ENCODE measurements around the gene NTSR1.

NTSR1 gene

DNA sequence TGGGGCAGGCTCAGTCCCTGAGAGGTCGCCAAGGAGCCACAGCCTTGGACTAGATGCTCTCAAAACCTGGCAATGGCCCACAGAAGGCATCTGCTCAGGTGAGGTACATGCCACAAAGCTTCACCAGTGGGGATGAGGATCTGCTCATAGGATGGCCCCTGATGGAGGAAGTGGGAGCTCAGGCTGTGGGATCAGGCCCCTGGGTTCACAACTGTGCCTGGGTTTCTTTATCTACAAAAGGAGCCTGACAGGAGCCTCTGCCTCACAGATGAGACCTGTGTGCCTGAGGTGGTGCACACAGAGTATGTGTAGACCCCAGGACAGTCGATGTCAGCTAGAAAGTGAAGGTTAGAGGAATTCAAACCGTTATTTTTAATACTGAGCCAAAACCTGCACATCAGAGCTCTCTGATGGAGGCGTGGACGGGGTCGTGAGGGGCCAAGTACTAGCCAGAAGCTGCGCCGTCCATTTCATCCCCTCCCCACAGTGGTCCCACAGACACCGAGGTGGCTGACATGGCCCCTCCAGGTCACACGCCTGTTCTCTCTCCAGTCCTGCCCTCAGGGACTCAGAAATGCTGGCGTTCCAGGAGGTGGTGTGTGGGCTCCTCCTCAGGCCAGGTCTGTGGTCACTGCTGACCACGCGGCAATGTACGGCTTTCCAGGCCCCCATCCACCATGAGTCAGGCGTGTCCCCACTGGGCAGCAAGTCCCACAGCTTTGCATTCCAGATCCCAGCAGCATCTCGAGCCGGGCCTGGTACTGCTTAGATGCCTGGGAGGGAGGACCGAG lies 33.3 kb downstream of the NTSR1 start:
- DNase-seq = peak; percentile 59

DNA sequence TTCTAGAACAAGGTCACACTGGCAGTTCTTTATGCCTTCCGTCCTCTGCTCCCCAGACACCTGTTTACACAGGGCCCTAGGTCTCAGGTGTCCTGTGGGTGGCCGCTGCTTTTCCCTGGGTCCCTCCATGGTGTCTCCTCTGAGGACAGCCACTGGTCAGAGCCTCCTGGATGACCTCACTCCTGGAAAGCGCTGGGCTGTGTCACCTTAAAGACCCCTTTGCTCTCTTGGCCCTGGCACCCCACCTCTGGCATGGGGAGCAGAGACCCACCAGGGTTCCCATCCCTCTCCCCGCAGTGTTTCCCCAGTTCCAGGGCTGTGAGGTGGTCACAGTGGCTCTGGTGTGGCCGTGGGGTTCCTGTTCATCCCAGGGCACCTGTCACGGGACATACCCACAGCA lies 33.9 kb downstream of the NTSR1 start:
- DNase-seq = peak; percentile 59

DNA sequence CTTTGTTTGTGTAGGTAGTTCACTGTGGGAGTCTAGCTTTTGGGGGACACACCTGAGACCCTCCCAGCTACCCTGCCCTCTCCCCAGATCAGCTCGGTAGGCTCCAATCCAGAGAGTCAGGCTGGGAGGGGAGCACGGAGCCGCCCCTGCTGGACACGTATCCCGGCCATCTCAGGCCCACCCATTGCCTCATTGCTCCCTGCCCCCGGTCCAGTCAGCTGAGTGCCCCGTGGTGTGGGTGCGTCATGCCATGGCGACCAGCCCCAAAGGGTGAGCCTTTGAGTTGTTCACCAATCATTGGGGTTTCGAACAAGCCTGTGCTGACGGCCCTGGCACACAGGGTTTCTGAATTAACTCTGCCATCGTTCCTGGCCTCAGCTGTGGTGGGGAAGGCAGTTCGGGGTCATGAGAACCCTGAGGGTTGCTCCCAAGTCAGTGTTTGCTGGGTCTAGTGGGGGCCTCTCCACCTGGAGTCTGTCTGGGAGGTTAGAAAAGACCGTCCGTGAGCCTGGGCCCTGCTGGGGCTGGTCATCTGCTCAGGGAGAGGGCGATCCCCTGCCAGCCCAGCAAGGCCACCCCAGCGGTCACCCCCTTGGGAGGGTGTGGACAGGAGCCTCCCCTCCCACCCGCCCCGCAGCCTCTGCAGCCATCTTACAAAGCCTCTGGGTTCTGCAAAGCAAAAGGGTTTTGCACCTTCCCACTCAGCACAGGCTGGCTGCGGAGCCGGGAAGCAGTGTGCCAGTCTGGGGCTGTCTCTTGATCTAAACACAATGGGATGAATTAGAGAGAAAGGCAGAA lies 34.5 kb downstream of the NTSR1 start:
- peak; percentile 60 for DNase-seq

DNA sequence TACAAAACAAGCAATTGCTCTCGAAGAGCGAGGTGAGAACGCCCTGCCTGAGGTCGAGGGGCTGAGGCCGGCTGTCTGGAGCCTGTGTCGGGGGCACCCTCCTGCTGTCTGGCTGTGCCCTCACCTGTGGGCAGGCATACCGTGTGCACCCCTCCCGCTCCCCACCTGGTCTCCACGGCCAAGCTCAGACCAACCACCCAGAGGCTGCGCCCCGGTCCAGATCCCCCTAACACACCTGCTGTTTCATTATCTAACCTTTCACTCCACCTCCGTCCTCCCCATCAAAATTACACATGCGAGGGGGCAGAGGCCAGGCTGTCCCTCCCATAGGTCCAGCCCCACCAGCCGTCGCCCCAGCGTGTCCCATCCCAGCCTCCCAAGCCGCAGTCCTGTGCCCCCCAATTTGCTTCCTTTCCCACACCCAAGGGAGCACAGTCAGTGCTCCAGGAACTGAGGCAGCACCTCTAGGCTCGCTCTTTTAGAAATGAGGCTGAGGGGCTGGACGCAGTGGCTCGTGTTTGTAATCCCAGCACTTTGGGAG lies 35.2 kb downstream of the NTSR1 start:
- DNase-seq = peak; percentile 55

DNA sequence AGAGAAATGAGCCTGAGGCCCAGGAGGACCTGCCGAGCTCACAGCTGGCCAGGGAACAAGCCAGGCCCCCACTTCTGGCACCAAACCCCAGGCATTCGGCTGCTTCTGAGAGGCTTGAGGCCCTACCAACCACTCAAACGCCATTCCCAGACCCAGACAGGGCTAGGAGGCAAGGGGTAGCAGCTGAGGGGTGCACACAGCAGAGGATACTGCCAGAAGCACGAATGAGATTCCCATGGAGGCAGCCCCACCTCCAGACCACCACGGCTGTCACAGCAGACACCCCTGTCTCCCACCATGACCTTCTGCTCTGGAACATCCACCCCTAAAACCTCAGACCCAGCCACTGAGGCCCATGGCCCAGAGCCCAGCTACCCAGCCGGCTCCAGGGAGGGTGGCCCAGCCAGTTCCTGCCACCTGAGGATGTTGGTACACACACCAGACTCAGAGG lies 36.1 kb downstream of the NTSR1 start:
- DNase-seq = no peak

DNA sequence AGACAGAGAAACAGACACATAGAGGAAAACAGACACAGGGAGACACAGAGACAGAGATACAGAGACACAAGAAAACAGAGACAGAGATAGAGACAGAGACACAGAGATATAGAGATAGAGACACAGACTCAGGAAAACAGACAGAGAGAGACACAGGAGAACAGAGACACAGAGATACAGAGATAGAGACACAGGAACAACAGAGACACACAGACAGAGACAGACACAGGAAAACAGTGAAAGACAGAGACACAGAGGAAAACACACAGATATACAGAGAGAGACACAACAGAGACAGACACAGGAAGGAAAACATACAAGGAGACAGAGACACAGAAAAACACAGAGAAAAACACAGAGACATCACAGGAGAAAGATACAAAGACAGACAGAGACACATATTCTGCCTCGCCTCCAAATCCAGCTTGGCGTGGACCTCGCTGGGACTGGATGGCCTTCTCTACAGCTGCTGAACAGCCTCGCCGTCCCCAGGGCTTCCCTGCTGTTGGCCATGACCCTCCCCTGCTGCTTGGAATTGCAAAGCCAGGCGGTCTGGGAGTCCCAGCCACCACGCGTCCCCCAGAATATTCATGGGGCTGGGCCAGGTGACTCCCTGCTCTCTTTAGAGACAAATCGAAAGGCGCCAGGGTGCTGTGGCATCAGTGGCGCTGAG lies 36.8 kb downstream of the NTSR1 start:
- DNase-seq = peak; percentile 58

DNA sequence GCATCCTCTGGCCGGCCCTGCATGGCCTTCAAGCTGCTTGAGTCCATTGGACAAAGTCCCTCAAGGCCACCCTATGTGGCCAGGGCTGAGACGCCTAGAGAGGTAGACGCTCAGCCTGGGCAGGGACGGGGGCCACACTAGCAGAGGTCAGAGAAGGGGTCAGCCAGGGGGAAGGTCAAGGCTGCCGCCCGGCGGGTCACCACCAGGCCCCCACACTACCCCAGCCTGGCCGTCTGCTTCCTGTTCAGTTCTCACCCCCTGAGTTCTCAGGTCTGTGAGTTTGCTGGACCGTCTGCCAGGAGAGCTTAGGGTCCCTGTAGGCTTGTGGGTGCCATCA lies 37.3 kb downstream of the NTSR1 start:
- DNase-seq = peak; percentile 46

DNA sequence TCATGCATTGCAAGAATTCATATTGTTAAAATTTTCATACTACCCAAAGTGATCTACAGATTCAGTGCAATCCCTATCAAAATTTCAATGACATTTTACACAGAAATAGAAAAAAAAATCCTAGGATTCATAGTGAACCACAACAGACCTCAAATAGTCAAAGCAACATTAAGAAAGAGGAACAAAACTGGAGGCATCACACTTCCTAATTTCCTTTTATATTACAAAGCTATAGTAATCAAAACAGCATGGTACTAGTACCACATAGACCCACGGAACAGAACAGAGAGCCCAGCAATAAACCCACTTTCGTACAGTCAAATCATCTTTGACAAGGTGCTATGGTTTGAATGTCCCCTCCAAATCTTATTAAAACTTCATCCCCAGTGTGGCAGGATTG lies 39.7 kb downstream of the NTSR1 start:
- DNase-seq = no peak

DNA sequence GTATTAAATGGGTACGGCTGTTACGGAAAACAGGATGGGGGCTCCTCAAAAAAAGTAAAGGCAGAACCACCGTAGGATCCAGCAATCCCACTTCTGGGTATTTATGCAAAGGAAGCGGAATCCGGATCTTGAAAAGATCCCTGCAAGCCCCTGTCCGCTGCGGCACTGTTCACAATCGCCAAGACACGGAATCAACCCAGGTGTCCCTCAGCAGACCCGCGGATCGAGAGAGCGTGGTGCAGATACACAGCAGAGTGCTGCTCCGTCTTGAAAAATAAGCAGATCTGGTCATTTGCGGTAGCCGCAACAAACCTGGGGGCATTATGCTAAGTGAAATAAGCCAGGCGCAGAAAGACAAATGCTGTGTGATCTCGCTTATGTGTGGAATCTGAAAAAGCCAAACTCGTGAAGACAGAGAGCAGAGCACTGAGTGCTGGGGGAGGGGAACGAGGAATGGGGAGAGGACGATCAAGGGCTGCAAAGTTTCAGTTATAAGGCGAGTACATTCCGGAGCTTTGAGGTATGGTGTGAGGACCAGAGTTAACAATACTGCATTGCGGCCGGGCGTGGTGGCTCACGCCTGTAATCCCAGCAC lies 41.3 kb downstream of the NTSR1 start:
- DNase-seq = no peak

DNA sequence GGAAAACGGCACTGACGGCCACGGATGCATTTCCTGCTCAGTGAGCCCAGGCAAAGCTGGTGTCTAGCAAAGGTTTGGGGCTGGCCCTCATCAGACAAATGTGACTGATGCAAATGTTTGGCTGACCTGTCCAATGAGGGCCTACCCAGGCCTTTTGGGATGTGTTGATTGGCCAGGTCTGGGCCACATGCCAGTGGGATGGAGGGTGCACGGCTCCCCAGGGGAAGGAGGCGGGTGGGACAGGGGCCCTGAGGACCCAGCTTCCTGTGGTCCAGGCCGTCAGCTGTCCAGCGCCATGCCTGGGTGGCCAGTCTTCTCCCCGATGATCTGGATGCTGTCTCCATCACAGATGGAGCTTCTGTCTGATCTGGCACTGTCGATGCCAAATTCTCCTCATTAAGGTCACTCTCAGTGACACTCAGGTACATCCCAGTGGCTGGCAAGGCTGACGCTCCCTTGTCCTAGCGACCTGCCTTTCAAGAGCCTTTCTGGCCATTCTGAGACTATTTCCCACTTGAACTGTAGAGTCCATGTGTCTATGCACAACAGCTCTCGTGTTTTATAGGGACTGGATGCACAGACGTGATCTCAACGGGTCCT lies 43.0 kb downstream of the NTSR1 start:
- DNase-seq = no peak

DNA sequence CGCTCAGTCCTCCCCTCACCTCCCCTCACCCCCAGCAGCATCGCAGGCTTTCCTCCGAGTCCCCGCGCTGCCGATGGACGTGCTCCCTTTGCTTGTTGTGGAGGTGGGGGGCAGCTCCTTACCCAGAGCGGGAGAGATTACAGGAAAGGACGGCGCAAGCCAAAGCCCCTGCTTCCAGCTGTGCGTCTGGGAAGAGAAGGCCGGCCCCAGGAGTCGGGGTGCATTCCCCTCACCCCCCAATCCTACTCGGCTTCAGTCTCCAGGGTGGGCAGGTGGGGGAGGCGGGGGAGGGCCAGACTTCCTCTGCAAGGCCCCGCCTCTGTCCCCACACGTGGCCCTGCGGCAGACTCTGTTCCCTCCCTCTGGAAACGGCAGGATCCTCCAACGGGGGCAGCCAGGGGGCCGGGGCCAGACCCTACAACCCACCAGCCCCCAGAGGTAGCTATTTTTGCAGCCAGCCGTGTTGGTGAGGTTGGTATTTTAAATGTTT lies 43.6 kb downstream of the NTSR1 start:
- DNase-seq = no peak

DNA sequence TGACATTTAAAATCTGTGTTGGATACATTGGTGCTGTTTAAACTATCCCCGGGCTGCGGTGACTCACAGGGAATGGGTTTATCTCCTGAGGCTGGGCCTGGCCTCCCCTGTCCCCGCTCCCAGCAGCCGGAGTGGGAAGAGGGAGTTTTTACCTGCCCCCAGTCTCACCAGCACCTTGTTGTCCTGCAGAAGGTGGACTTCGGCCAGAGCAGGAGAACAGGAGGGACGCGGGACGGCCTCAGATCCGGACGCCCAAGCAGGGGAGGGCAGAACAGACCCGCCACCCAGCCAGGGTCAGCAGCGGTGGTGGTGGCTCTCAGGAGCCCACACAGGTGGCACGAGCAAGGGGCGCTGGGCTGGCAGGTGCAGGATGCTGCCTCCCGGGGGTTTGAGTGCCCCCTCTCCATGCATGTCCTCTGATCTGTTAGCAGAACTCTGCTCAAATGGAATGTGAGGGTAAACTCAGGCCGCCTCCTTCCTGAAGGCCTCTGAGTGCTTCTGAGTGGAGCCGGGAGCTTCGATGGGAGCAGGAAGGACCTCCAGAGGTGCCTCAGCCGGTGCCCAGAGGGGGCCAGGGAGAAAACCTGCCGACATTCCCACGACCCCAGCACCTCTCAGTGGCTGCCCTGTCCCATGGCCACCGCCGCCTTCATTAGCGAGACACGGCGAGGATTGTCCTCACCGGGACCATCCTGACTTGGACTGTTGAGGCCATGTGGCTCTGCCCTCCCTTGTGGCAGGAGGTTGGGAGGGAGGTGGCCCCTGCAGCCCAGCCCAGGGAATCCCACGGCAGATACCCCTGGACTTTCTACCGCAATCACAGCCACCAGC lies 44.2 kb downstream of the NTSR1 start:
- DNase-seq = peak; percentile 57

DNA sequence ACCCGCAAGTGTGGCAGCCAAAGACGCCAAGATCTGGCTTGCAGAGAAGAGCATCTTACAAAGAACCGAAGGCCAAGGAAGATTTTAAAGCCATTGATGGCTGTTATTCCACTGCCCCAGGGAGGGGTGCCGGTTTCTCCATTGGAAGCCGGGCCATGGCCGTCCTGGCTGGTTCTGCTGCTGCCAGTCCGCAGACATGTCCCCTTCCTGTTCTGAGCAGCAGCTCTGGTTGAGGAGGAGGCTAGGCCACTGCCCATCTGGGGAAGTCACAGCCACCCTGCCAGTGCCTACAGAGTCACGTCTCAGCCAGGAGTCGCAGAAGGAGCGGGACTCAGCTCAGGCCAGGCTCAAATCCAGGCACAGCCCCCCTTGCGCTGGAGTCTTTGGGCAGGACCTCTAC lies 45.0 kb downstream of the NTSR1 start:
- peak; percentile 54 for DNase-seq

DNA sequence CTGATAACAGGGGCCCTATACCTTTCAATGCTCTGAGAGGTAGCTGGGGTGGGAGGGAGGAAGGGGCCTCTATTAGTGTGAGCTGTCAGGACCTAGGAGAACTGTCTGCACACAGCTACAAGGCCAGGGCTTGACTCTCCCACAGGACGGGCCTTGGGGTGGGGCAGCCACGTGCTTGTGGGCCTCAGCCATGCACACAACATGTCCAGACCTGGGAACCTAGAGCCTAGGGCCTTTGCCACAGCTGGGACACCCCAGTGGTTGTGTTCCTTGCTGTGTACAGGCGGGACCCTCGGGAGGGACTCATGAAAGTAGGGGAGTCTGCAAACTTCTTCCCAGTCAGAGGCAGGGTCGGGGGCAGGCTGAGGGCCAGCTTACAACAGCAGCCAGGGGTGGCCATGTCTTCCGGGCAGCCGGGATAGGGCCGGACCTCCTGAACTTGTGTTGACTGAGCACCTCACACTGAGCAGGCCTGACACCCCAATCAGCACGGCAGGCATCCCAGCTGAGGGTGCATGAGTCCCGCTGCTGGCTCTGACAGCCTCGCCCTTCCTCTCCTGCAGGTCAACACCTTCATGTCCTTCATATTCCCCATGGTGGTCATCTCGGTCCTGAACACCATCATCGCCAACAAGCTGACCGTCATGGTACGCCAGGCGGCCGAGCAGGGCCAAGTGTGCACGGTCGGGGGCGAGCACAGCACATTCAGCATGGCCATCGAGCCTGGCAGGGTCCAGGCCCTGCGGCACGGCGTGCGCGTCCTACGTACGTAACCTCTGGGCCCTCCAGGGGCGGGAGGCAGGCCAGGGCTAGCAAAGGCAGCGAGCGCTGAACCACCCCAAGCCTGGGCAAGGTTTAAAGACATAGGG lies 45.7 kb downstream of the NTSR1 start:
- peak; percentile 58 for DNase-seq

DNA sequence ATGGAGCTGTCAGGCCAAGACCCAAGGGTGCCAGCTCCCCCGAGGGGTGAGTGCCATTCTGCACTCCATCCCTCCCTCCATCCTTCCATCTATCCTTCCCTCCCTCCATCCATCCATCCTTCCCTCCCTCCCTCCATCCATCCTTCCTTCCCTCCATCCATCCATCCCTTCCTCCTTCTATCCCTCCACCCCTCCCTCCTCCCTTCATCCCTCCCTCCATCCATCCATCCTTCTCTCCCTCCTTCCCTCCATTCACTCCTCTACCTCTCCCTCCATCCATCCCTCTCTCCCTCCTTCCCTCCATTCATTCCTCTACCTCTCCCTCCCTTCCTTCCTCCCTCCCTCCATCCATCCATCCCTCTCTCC lies 46.3 kb downstream of the NTSR1 start:
- DNase-seq = no peak

DNA sequence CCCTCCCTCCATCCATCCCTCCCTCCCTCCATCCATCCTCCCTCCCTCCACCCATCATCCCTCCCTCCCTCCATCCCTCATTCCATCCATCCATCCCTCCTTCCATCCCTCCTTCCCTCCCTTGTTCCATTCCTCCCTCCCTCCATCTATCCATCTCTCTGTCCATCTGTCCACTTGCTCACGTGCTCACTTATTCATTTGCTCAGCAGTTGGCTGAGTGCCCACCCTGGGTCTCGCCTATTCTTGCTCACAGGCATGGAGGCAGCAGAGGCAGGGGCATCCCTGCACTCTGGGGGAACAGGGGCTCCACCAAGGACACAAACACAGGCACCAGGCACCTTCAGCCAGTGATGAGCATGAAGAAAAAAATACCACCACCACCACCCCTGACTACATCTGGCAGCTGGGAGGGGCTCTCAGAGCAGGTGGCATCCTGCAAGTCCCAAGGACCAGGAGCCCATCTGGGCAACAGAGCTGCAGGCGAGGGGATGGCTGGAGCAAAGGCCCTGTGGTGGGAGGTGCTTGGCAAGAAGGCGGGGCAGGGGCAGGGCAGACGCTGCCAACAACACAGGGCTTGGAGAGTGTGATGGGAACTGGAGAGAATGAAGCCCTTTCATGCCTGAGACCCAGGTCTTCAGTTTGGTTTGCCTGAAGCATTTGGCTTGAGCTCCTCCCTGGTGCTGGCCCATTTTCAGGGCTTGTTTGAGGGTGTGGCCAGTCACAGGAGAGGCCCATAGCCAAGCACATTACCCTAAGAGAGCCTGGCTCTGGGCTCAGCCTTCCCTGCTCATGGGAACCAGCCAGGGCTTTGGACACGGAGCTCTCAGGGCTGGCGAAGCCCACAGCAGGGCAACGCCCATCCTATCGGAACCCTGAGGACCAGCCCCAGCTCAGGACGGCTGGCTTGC lies 47.4 kb downstream of the NTSR1 start:
- DNase-seq = no peak

DNA sequence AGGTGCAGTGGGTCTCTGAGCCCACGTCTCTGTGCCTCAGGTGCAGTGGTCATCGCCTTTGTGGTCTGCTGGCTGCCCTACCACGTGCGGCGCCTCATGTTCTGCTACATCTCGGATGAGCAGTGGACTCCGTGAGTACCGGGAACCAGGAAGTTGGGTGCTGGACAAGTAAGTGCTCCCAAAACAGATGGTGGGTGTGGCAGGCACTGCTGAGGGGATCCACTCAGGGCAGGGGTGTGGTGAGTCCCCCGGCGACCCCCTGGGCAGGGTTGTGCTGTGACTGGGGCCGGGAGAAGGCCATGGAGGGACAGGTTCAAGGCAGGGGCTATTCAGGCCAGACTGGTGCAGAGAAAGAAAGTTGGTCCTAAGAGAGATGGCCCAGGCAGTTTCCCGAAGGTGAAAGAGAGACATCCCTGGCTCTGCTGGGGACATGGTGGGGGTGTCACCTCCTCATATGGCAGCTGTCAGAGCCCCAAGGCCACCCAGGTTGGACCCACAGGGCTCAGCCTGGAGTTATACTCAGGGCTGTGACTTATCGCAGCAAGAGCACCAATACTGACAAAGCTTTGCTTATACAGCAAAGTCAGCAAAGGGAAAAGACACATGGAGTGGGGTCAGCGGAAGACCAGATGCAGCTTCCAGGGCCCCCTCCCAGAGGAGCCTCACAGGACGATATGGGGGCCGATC lies 49.7 kb downstream of the NTSR1 start:
- DNase-seq = no peak

DNA sequence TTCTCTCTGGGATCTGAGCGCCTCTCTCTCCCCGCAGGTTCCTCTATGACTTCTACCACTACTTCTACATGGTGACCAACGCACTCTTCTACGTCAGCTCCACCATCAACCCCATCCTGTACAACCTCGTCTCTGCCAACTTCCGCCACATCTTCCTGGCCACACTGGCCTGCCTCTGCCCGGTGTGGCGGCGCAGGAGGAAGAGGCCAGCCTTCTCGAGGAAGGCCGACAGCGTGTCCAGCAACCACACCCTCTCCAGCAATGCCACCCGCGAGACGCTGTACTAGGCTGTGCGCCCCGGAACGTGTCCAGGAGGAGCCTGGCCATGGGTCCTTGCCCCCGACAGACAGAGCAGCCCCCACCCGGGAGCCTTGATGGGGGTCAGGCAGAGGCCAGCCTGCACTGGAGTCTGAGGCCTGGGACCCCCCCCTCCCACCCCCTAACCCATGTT lies 51.4 kb downstream of the NTSR1 start:
- DNase-seq = no peak

DNA sequence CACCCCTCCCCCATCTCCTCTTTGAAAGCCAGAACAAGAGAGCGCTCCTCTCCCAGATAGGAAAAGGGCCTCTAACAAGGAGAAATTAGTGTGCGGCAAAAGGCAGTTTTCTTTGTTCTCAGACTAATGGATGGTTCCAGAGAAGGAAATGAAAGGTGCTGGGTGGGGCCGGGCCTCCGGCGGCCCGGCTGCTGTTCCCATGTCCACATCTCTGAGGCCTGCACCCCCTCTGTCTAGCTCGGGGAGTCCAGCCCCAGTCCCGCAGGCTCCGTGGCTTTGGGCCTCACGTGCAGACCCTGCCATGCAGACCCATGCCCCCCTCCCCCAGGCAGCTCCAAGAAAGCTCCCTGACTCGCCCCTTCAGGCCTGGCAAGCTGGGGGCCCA lies 51.8 kb downstream of the NTSR1 start:
- no peak for DNase-seq

All from activated effector memory CD4-positive, alpha-beta T cell treated with anti-CD3 and anti-CD28 coated beads, Interleukin-2, amount 50 U/mL, for 16 hours (primary cell).